CD4-positive, alpha-beta T cell (primary cell): ENCODE measurements around the gene NFYC. TPM values are rescaled to one million over a fixed set of nuclear protein-coding genes. Genes with fewer than 3 reads are reported as not detected.

Experiments
- ATAC-seq: fragments of 200-7000 bp; cut with Tn5 transposase; one replicate; pipeline ENCODE4 v1.10.0; 2022; ENCODE audit warnings: mild to moderate bottlenecking; ENCODE audit not compliant: poor library complexity
- CTCF ChIA-PET: fragments of 350-600 bp; sonication (Branson Sonifier 250); formaldehyde crosslinking; loops from one replicate; lab custom pipeline; 2021; ENCODE audit warnings: antibody characterized with exemption, inconsistent platforms; lab: Charles Lee
- POLR2A ChIA-PET: fragments of 350-600 bp; sonication (Branson Sonifier 250); formaldehyde crosslinking; loops from one replicate; lab custom pipeline; 2021; ENCODE audit warnings: antibody characterized with exemption, inconsistent platforms; lab: Charles Lee
- DNase-seq, 14 experiments: peaks; one replicate each; pipeline ENCODE4 v3.0.0-alpha.2; 2013 to 2020; ENCODE audit warnings: mixed read lengths in 2 of 14
- H3K27ac ChIP-seq, 2 donors: one replicate each; pipeline versions ENCODE4 v1.5.1 to v1.7.0; 2013; ENCODE audit warnings: low read length in 2 of 2, low read depth in 1 of 2, mild to moderate bottlenecking in 1 of 2
- H3K27me3 ChIP-seq, 2 experiments: 1 replicate in 1 of 2; 2 replicates in 1 of 2; pipeline versions ENCODE4 v1.6.1 to v1.7.0; 2013; ENCODE audit warnings: low read length in 2 of 2, control low read depth in 1 of 2, mild to moderate bottlenecking in 1 of 2, moderate library complexity in 1 of 2; ENCODE audit not compliant: insufficient read depth in 2 of 2, control insufficient read depth in 1 of 2
- H3K36me3 ChIP-seq: one replicate; pipeline ENCODE4 v1.6.1; 2013; ENCODE audit warnings: low read length, control low read depth; ENCODE audit not compliant: insufficient read depth
- H3K4me1 ChIP-seq: one replicate; pipeline ENCODE4 v1.6.1; 2013; ENCODE audit warnings: low read length, control low read depth; ENCODE audit not compliant: insufficient read depth
- H3K4me3 ChIP-seq: one replicate; pipeline ENCODE4 v1.5.1; 2013; ENCODE audit warnings: mild to moderate bottlenecking, low read length, moderate library complexity
- H3K9me3 ChIP-seq, 2 experiments: 1 replicate in 1 of 2; 2 replicates in 1 of 2; pipeline versions ENCODE4 v1.6.1 to v1.7.0; 2013; ENCODE audit warnings: low read length in 2 of 2, mild to moderate bottlenecking in 2 of 2, control low read depth in 1 of 2, moderate library complexity in 1 of 2; ENCODE audit not compliant: control insufficient read depth in 1 of 2, insufficient read depth in 1 of 2
- H3K27ac Mint-ChIP-seq: one replicate; pipeline ENCODE4 v1.8.0; 2020; ENCODE audit warnings: mixed read lengths
- H3K27me3 Mint-ChIP-seq: one replicate; pipeline ENCODE4 v1.8.0; 2021; ENCODE audit warnings: mixed read lengths
- H3K36me3 Mint-ChIP-seq: one replicate; pipeline ENCODE4 v1.8.0; 2021; ENCODE audit warnings: low read depth, mixed read lengths
- H3K4me1 Mint-ChIP-seq: one replicate; pipeline ENCODE4 v1.8.0; 2021; ENCODE audit warnings: low read depth, mixed read lengths
- H3K4me3 Mint-ChIP-seq: one replicate; pipeline ENCODE4 v1.8.0; 2020; ENCODE audit warnings: mild to moderate bottlenecking, mixed read lengths
- H3K9me3 Mint-ChIP-seq: one replicate; pipeline ENCODE4 v1.8.0; 2020; ENCODE audit warnings: mixed read lengths
- intact Hi-C, 2 experiments: fragments of 100-400 bp; cut with DNase I in 1 of 2; cut with micrococcal nuclease in 1 of 2; formaldehyde crosslinking; loops; one replicate each; pipeline versions ENCODE4 v1.15.1 to v1.9.0; 2023 to 2025; cut with DNase I, micrococcal nuclease
- total RNA-seq, 174 experiments: library from RNA in 2 of 174; stranded (reverse) in 2 of 174; gene quantifications; one replicate each; pipeline ENCODE4 v1.2.3 and lab custom pipeline; 2021 to 2026
- TF ChIP-seq, protein P1 (sequence below): fragments of 200-600 bp; IDR thresholded peaks from one replicate; pipeline ENCODE4 v1.8.0; 2022; ENCODE audit warnings: antibody characterized with exemption, mild to moderate bottlenecking

The NFYC gene
- total RNA-seq, 2 experiments from 2014 or later = 28.6 to 35.2 TPM

- Mint-ChIP-seq H3K27me3 (no peaks in the 10 kb centered on the region), H3K9me3 (no peaks in the 10 kb centered on the region), H3K4me3 (no peak overlapping the region), H3K27ac (no peak overlapping the region), H3K4me1 (peaks cover 70% of the 10 kb centered on the region), H3K36me3 (peaks cover 92% of the 10 kb centered on the region)
- CTCF ChIA-PET = no interaction called here
- Histone ChIP-seq H3K9me3 (no peaks in the 10 kb centered on the region), H3K4me3 (no peak overlapping the region), H3K27ac (no peak overlapping the region), H3K4me1 (peaks cover 10% of the 10 kb centered on the region), H3K36me3 (peaks cover 84% of the 10 kb centered on the region), H3K27me3 (no peaks in the 10 kb centered on the region)
- DNase-seq (no peak), ATAC-seq (no peak)
- POLR2A ChIA-PET = no interaction called here
- intact Hi-C loops = no loop called here
- TF ChIP-seq, protein P1, sequence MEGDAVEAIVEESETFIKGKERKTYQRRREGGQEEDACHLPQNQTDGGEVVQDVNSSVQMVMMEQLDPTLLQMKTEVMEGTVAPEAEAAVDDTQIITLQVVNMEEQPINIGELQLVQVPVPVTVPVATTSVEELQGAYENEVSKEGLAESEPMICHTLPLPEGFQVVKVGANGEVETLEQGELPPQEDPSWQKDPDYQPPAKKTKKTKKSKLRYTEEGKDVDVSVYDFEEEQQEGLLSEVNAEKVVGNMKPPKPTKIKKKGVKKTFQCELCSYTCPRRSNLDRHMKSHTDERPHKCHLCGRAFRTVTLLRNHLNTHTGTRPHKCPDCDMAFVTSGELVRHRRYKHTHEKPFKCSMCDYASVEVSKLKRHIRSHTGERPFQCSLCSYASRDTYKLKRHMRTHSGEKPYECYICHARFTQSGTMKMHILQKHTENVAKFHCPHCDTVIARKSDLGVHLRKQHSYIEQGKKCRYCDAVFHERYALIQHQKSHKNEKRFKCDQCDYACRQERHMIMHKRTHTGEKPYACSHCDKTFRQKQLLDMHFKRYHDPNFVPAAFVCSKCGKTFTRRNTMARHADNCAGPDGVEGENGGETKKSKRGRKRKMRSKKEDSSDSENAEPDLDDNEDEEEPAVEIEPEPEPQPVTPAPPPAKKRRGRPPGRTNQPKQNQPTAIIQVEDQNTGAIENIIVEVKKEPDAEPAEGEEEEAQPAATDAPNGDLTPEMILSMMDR = no peak
These were observed 52.4 kb downstream of the NFYC start for GRCh38 chr1:40743860-40744259.

DNA sequence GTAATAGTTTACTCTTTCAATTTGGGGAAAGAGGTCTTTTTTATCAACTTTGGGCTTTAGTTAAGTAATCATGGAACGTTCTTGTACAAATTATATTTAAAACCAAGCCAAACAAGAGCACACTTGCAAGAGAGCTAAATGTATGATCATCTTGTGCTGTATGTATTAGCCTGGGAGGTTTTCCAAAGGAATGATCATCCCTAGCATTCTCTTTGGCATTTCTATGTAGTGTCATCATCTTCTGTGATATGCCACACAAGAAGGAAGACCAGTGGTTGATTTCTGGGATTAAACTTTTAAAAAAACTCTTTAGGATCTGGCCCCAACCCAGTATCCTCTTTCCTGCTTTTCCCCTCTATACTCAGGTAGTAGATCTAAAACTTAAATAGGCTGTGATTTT, 53.7 kb downstream of the NFYC start:
- Mint-ChIP-seq H3K4me3 (no peak overlapping the region), H3K27me3 (no peaks in the 10 kb centered on the region), H3K27ac (peak overlapping the region; percentile 28), H3K36me3 (peaks cover 90% of the 10 kb centered on the region), H3K9me3 (no peaks in the 10 kb centered on the region), H3K4me1 (peaks cover 59% of the 10 kb centered on the region)
- no peaks in the 10 kb centered on the region for H3K27me3 ChIP-seq
- TF ChIP-seq, protein P1 = no peak
- H3K4me3 ChIP-seq = no peak overlapping the region
- ChIA-PET POLR2A (interaction anchor here (1.1 kb wide), 1 partner anchor 54 kb away, joined by 3 read pairs; the partner anchor contains the start of gene NFYC), CTCF (interaction anchor here (1.3 kb wide), 1 partner anchor 29 kb away, joined by 4 read pairs; no protein-coding TSS in a partner anchor)
- intact Hi-C loops = no loop called here
- H3K36me3 ChIP-seq = peaks cover 84% of the 10 kb centered on the region
- ATAC-seq (no peak), DNase-seq (no peak)
- no peaks in the 10 kb centered on the region for H3K9me3 ChIP-seq
- H3K27ac ChIP-seq = no peak overlapping the region
- H3K4me1 ChIP-seq = peaks cover 10% of the 10 kb centered on the region

- intact Hi-C loops = no loop called here
- peaks cover 90% of the 10 kb centered on the region for H3K36me3 Mint-ChIP-seq
- H3K27ac ChIP-seq = no peak overlapping the region
- H3K4me1 ChIP-seq = peaks cover 4% of the 10 kb centered on the region
- H3K36me3 ChIP-seq = peaks cover 81% of the 10 kb centered on the region
- no peaks in the 10 kb centered on the region for H3K9me3 ChIP-seq
- H3K4me3 ChIP-seq = no peak overlapping the region
- DNase-seq (no peak), ATAC-seq (no peak)
- H3K4me3 Mint-ChIP-seq = no peak overlapping the region
- CTCF ChIA-PET = interaction anchor here (0.8 to 1.2 kb wide), 3 partner anchors 27 to 206 kb away, joined by 3 read pairs; no protein-coding TSS in a partner anchor
- H3K4me1 Mint-ChIP-seq = peaks cover 46% of the 10 kb centered on the region
- no peaks in the 10 kb centered on the region for H3K9me3 Mint-ChIP-seq
- no peaks in the 10 kb centered on the region for H3K27me3 ChIP-seq
- TF ChIP-seq, protein P1 = no peak
- POLR2A ChIA-PET = no interaction called here
- H3K27ac Mint-ChIP-seq = peak overlapping the region; percentile 28
- H3K27me3 Mint-ChIP-seq = no peaks in the 10 kb centered on the region
These were observed 55.0 kb downstream of the NFYC start for GRCh38 chr1:40746344-40747090.
